Peyer's patch (tissue), 4 donors: ENCODE data around the gene BMPR1B.

Experiments
- CTCF ChIP-seq, 6 experiments: fragments of 450-650 bp in 4 of 6; fragments of 200-600 bp in 2 of 6; sonication (generic) in 1 of 6; IDR thresholded peaks; one replicate each; pipeline ENCODE4 v1.5.1; 2017 to 2019; ENCODE audit warnings: antibody characterized with exemption in 6 of 6, mild to moderate bottlenecking in 3 of 6, moderate library complexity in 1 of 6
- POLR2A ChIP-seq, 2 donors: fragments of 450-650 bp; IDR thresholded peaks; one replicate each; pipeline ENCODE4 v1.5.1; 2017; ENCODE audit warnings: antibody characterized with exemption in 2 of 2, mild to moderate bottlenecking in 2 of 2, moderate library complexity in 2 of 2

- TF ChIP-seq CTCF (IDR thresholded peaks at IDR 0.05) (no peak), POLR2A (IDR thresholded peaks at IDR 0.05) (no peak)
Measured at GRCh38 chr4:95077864-95078263, 320.1 kb downstream of the BMPR1B start.
